ENCODE results near the gene PFKFB4. TPM values are rescaled to one million over a fixed set of nuclear protein-coding genes. Genes with fewer than 3 reads are reported as not detected.

Gene PFKFB4
- total and polyA plus RNA-seq, 2 donors (not counting 1 experiment from before 2014, with no cell fraction given): 1.3 to 3.3 TPM

- Histone ChIP-seq H3K36me3 (replicated peaks in 1 of 2; ENCODE audit: control extremely low read depth in 1 of 2, control insufficient read depth in 1 of 2, extremely low read depth in 1 of 2, insufficient read depth in 2 of 2, low read length in 1 of 2) (peaks cover 0 to under 1% of the 10 kb centered on the region in 2 experiments), H3K27ac (ENCODE audit: low read length in 2 of 2) (no peak overlapping the region), H3K79me2 (ENCODE audit: control insufficient read depth, insufficient read depth, low read length) (no peaks in the 10 kb centered on the region), H3K4me1 (ENCODE audit: control insufficient read depth in 2 of 2, insufficient read depth in 2 of 2, low read length in 2 of 2) (peaks cover 4 to 9% of the 10 kb centered on the region in 2 donors), H4K20me1 (ENCODE audit: control insufficient read depth, insufficient read depth, low read length, poor library complexity, severe bottlenecking) (no peaks in the 10 kb centered on the region), H2AFZ (ENCODE audit: insufficient read depth, low read depth, low read length, poor library complexity, severe bottlenecking) (no peak overlapping the region), H3K27me3 (replicated peaks in 1 of 4; ENCODE audit: control extremely low read depth in 1 of 4, control insufficient read depth in 3 of 4, insufficient read depth in 4 of 4, low read length in 3 of 4) (peaks cover 0 to 42% (median 7%) of the 10 kb centered on the region in 4 experiments), H3K9me3 (ENCODE audit: control extremely low read depth in 1 of 3, control insufficient read depth in 2 of 3, insufficient read depth in 1 of 3, low read length in 2 of 3) (no peaks in the 10 kb centered on the region), H3K4me3 (ENCODE audit: control extremely low read depth in 1 of 5, extremely low read depth in 1 of 5, insufficient read depth in 1 of 5, low read depth in 2 of 5, low read length in 4 of 5) (no peak overlapping the region), H3K9ac (ENCODE audit: low read length) (no peak overlapping the region), H3K4me2 (replicated peaks; ENCODE audit: low read depth, low read length, poor library complexity, severe bottlenecking) (no peak overlapping the region)
- TF ChIP-seq EZH2 (IDR thresholded peaks at IDR 0.05; ENCODE audit: borderline replicate concordance, insufficient read depth, low read depth, low read length, poor library complexity, severe bottlenecking) (no peak), CTCF (IDR thresholded peaks at IDR 0.05) (no peak)
- peaks cover 9% of the 10 kb centered on the region for H3K4me1 Mint-ChIP-seq
- CTCF ChIA-PET: no interaction called here
- WGBS (ENCODE audit: insufficient coverage): 93% methylated on average over 20 of the region's 21 CpGs
- POLR2A ChIA-PET: no interaction called here
- no peaks in the 10 kb centered on the region for H3K9me3 Mint-ChIP-seq (ENCODE audit: insufficient read depth)
- intact Hi-C loops (cut with micrococcal nuclease): no loop called here
- peaks cover 42% of the 10 kb centered on the region for H3K27me3 Mint-ChIP-seq
- ATAC-seq (ENCODE audit: low read depth): no peak
- no peak overlapping the region for H3K4me3 Mint-ChIP-seq
- H3K27ac Mint-ChIP-seq: no peak overlapping the region
- DNase-seq: no peak
These were observed 36.0 kb upstream of the PFKFB4 start for GRCh38 chr3:48592519-48593087.

- Histone ChIP-seq H3K4me2 (replicated peaks; ENCODE audit: low read depth, low read length, poor library complexity, severe bottlenecking) (no peak overlapping the region), H3K27ac (ENCODE audit: low read length in 2 of 2) (no peak overlapping the region), H3K9me3 (ENCODE audit: control extremely low read depth in 1 of 3, control insufficient read depth in 2 of 3, insufficient read depth in 1 of 3, low read length in 2 of 3) (no peaks in the 10 kb centered on the region), H4K20me1 (ENCODE audit: control insufficient read depth, insufficient read depth, low read length, poor library complexity, severe bottlenecking) (no peaks in the 10 kb centered on the region), H2AFZ (ENCODE audit: insufficient read depth, low read depth, low read length, poor library complexity, severe bottlenecking) (no peak overlapping the region), H3K9ac (ENCODE audit: low read length) (no peak overlapping the region), H3K79me2 (ENCODE audit: control insufficient read depth, insufficient read depth, low read length) (no peaks in the 10 kb centered on the region), H3K27me3 (replicated peaks in 1 of 4; ENCODE audit: control extremely low read depth in 1 of 4, control insufficient read depth in 3 of 4, insufficient read depth in 4 of 4, low read length in 3 of 4) (peaks cover 0 to 42% (median 7%) of the 10 kb centered on the region in 4 experiments), H3K4me3 (ENCODE audit: control extremely low read depth in 1 of 5, extremely low read depth in 1 of 5, insufficient read depth in 1 of 5, low read depth in 2 of 5, low read length in 4 of 5) (no peak overlapping the region), H3K36me3 (replicated peaks in 1 of 2; ENCODE audit: control extremely low read depth in 1 of 2, control insufficient read depth in 1 of 2, extremely low read depth in 1 of 2, insufficient read depth in 2 of 2, low read length in 1 of 2) (no peaks in the 10 kb centered on the region), H3K4me1 (ENCODE audit: control insufficient read depth in 2 of 2, insufficient read depth in 2 of 2, low read length in 2 of 2) (peaks cover 4 to 9% of the 10 kb centered on the region in 2 donors)
- POLR2A ChIA-PET: no interaction called here
- CTCF ChIA-PET: no interaction called here
- DNase-seq (no peak), ATAC-seq (ENCODE audit: low read depth) (no peak)
- peaks cover 46% of the 10 kb centered on the region for H3K27me3 Mint-ChIP-seq
- intact Hi-C loops (cut with micrococcal nuclease): no loop called here
- no peaks in the 10 kb centered on the region for H3K9me3 Mint-ChIP-seq (ENCODE audit: insufficient read depth)
- no peak overlapping the region for H3K27ac Mint-ChIP-seq
- WGBS (ENCODE audit: insufficient coverage): 93% methylated on average over 21 of the region's 22 CpGs
- peaks cover 9% of the 10 kb centered on the region for H3K4me1 Mint-ChIP-seq
- TF ChIP-seq CTCF (IDR thresholded peaks at IDR 0.05): no peak
- no peak for TF ChIP-seq EZH2 (IDR thresholded peaks at IDR 0.05; ENCODE audit: borderline replicate concordance, insufficient read depth, low read depth, low read length, poor library complexity, severe bottlenecking)
- H3K4me3 Mint-ChIP-seq: no peak overlapping the region
These were observed 35.4 kb upstream of the PFKFB4 start for GRCh38 chr3:48591886-48592518.

Data from B cell (primary cell).